GM19463 (cell line): ENCODE data around the gene NHLRC4.

ENCODE experiments used
- ATAC-seq: cut with Tn5 transposase; IDR thresholded peaks from one replicate; pipeline ENCODE4 v1.9.1; 2021; ENCODE audit warnings: mild to moderate bottlenecking, moderate library complexity; ENCODE audit not compliant: unreplicated experiment

The NHLRC4 gene

GRCh38 chr16:552171-552570 lies 14.6 kb upstream of the NHLRC4 start:
- ATAC-seq = no peak

GRCh38 chr16:553601-554296 lies 13.1 kb upstream of the NHLRC4 start:
- ATAC-seq = no peak

- no peak for ATAC-seq
Measured at GRCh38 chr16:554297-554621, 12.5 kb upstream of the NHLRC4 start.

DNA sequence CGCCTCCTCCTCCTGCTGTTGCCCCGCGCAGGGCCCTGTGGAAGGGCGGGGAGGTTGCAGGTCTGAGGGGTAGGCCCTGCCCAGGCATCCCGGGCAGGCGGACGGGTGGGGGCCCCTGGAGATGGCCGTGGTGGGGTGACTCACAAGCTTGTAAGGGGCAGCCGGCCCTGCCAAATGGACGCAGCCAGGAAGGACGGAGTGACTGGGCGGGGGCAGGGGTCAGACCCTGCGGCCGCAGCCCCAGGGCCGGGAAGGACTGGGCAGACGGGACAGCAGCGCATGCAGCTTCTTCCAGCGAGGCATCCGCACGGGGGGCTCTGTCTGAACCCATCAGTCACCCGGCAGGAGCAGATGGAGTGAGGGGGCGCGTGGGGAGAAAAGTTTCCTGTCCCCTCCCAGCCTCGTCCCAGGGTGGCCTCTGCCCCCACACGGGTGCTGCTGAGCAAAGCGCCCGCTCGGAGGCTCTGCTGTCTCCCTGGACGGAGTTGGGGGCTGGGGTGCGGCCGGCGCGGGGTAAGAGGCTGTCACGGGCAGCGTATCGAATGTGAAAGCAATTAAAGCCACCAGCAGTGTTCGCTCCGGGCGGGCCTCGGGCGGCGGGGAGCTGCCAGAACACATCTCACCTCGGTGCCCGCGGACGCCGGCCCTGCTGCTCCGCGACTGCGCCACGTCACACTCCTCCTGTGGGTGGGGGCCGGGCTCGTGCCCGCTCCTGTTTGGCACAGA lies 12.0 kb upstream of the NHLRC4 start:
- ATAC-seq = no peak

- ATAC-seq = no peak
Measured at GRCh38 chr16:555528-556473, 11.0 kb upstream of the NHLRC4 start.

GRCh38 chr16:556474-557173 lies 10.2 kb upstream of the NHLRC4 start:
- ATAC-seq = no peak

- ATAC-seq = no peak
Measured at GRCh38 chr16:557463-558297, 9.1 kb upstream of the NHLRC4 start.

- no peak for ATAC-seq
Measured at GRCh38 chr16:558298-559020, 8.3 kb upstream of the NHLRC4 start.

GRCh38 chr16:559021-559380 lies 7.8 kb upstream of the NHLRC4 start:
- no peak for ATAC-seq

- no peak for ATAC-seq
Measured at GRCh38 chr16:559411-560203, 7.2 kb upstream of the NHLRC4 start.

DNA sequence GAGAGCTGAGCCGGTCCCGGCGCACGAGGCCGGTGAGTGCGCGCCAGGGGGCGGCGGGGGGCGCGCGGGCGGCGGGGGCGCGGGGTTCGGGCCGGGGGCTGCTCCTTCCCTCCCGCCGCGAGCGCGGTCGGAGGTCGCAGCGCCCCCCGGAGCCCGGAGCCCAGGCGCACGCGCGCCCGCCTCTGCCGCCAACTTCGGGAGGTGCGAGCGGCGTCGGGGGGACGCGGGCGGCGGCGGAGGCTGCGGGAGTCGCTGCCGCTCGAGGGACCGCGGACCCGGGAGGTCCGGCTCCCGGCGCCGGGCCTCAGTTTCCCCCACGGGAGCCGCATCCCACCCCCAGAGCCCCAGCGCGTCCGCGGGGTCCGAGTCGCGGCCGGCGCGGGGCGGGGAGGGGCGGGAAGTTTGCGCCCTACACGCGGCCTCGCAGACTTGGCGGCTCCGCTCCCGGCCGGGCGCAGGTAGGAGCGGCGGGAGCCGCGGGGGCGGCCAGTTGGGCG lies 6.6 kb upstream of the NHLRC4 start, which contains the start of gene PRR35:
Gene PRR35, plus strand, starts transcription at position 191 of the 497 bp plus-strand sequence. CDS start 2,901 bp downstream, outside the sequence.
- ATAC-seq = no peak

DNA sequence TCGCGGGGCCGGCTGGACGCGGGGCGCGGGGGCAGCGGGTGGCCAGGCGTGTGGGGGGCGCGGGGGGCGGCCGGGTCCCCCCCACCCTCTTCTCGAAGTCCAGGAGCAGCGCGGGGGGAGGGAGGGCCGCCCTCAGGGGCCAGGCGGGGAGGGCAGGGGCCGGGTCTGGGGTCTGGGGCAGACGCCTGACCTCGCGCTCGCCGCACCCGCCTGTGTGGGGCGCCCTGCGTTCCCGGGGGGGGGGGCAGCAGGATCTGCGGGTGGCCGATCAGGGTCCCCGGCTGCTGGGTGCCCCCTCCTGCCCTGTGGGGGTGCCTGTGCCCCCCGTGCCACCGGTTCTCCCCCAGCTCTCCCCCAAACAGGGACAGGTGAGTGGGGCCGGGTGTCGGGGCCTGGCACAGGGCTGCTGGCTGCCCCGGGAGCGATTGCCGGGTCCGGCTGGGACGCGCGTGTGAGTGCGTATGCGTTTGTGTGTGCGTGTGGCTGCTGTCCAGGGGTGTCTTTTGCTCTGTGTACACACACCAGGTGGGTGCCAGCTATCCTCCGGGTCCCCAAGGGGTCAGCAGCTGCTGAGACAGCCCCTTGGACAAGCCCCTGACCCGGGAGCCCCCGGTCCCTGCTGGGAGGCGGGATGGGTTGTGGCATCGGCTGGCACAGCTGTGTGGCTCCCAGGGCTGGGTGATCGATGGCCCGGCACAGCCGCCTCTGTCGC lies 5.9 kb upstream of the NHLRC4 start:
- ATAC-seq = no peak

DNA sequence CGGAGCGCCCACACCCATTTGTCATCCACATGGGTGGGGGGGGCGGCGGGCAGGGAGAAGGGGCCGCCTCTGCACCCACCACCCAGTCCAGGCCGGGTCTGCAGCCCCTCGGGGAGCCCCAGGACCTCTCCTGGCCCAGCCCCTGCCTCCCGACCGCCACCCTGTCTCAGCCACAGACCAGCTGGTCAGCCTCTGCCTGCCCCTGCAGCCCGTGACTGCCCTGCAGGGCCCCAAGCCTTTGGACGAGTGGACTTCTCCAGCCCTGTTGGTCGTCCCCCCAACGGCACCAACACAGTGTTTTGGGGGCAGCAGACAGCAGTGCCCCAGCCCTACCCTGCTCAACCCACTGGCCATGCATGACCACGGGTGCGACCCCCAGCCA lies 5.4 kb upstream of the NHLRC4 start:
- ATAC-seq = no peak

GRCh38 chr16:561957-562938 lies 4.6 kb upstream of the NHLRC4 start:
- ATAC-seq = no peak

GRCh38 chr16:563072-563644 lies 3.6 kb upstream of the NHLRC4 start:
- ATAC-seq = no peak

DNA sequence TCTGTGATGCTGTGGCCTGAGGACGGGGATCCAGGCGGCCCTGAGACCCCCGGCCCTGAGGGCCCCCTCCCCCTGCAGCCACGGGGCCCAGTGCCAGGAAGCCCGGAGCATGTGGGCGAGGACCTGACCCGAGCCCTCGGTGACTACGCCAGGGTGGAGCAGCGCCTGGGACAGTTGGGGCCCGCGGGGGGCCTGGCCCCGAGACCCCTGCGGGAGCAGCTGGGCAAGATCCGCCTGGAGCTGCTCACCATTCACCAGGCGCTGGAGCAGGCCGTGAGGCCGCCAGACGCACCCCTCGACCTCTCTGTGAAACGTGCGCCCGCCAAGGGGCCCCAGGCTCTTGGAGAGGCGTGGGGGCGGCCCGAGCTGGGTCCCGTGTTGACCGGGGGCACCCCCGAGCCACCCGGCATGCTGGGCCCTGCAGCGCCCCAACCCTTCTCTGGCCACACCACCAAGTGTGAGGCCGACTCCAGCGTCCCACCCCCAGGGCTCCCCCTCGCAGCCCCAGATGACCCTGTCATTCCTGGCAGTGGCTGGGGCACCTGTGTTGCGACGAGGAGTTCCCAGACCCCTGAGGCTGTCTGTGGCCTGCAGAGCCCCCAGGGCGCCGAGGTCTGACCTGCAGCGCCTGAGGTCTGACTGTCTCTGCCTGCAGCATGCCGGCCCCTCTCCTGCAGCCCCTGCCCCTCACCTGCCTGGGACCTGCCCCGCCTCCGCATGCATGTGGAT lies 2.0 kb upstream of the NHLRC4 start:
- no peak for ATAC-seq
